ENCODE data around the gene TEX10. TPM values are rescaled to one million over a fixed set of nuclear protein-coding genes. Genes with fewer than 3 reads are reported as not detected.

The TEX10 gene
- polyA plus RNA-seq, 1 donor from 2014 or later: 30.5 TPM

DNA sequence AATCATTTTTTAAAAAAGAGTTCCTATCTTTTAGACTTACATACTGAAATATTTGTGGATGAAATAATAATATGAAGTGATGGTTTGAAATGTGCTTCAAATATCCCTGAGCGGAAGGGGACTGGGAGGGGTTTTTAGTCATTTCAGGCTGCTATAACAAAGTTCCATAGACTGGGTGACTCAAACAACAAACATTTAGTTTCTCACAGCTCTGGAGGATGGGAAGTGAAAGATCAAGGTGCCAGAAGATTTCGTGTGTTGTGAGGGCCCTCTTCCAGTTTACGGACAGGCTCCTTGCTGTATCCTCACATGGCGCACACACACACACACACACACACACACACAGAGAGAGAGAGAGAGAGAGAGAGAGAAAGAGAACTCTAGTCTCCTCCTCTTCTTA, 27.1 kb upstream of the TEX10 start:
- no peaks in the 10 kb centered on the region for H3K27me3 ChIP-seq (ENCODE audit: insufficient read depth, low read depth, low read length)
- H3K27ac ChIP-seq (ENCODE audit: low read length): no peak overlapping the region
- H3K4me2 ChIP-seq (ENCODE audit: low read length): no peak overlapping the region
- no peaks in the 10 kb centered on the region for H4K20me1 ChIP-seq (ENCODE audit: insufficient read depth)
- no peaks in the 10 kb centered on the region for H3K9me3 ChIP-seq (ENCODE audit: low read length)
- no peak overlapping the region for H3K9ac ChIP-seq (ENCODE audit: low read length)
- TF ChIP-seq, protein P1, sequence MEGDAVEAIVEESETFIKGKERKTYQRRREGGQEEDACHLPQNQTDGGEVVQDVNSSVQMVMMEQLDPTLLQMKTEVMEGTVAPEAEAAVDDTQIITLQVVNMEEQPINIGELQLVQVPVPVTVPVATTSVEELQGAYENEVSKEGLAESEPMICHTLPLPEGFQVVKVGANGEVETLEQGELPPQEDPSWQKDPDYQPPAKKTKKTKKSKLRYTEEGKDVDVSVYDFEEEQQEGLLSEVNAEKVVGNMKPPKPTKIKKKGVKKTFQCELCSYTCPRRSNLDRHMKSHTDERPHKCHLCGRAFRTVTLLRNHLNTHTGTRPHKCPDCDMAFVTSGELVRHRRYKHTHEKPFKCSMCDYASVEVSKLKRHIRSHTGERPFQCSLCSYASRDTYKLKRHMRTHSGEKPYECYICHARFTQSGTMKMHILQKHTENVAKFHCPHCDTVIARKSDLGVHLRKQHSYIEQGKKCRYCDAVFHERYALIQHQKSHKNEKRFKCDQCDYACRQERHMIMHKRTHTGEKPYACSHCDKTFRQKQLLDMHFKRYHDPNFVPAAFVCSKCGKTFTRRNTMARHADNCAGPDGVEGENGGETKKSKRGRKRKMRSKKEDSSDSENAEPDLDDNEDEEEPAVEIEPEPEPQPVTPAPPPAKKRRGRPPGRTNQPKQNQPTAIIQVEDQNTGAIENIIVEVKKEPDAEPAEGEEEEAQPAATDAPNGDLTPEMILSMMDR (IDR thresholded peaks at IDR 0.05; ENCODE audit: poor library complexity, severe bottlenecking): no peak
- TF ChIP-seq RAD21 (conservative IDR thresholded peaks at IDR 0.05) (no peak), SMC3 (conservative IDR thresholded peaks at IDR 0.05; ENCODE audit: poor library complexity) (no peak)
- TF ChIP-seq, protein P2, sequence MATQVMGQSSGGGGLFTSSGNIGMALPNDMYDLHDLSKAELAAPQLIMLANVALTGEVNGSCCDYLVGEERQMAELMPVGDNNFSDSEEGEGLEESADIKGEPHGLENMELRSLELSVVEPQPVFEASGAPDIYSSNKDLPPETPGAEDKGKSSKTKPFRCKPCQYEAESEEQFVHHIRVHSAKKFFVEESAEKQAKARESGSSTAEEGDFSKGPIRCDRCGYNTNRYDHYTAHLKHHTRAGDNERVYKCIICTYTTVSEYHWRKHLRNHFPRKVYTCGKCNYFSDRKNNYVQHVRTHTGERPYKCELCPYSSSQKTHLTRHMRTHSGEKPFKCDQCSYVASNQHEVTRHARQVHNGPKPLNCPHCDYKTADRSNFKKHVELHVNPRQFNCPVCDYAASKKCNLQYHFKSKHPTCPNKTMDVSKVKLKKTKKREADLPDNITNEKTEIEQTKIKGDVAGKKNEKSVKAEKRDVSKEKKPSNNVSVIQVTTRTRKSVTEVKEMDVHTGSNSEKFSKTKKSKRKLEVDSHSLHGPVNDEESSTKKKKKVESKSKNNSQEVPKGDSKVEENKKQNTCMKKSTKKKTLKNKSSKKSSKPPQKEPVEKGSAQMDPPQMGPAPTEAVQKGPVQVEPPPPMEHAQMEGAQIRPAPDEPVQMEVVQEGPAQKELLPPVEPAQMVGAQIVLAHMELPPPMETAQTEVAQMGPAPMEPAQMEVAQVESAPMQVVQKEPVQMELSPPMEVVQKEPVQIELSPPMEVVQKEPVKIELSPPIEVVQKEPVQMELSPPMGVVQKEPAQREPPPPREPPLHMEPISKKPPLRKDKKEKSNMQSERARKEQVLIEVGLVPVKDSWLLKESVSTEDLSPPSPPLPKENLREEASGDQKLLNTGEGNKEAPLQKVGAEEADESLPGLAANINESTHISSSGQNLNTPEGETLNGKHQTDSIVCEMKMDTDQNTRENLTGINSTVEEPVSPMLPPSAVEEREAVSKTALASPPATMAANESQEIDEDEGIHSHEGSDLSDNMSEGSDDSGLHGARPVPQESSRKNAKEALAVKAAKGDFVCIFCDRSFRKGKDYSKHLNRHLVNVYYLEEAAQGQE (IDR thresholded peaks at IDR 0.05; ENCODE audit: borderline replicate concordance): no peak
- no peaks in the 10 kb centered on the region for H3K9me2 ChIP-seq (ENCODE audit: insufficient read depth, low read length)
- no peaks in the 10 kb centered on the region for H3K36me3 ChIP-seq (ENCODE audit: insufficient read depth, low read length)
- no peak overlapping the region for H2AFZ ChIP-seq (ENCODE audit: low read depth, low read length)
- no peaks in the 10 kb centered on the region for H3K79me2 ChIP-seq (replicated peaks; ENCODE audit: insufficient read depth, low read length)
- no peaks in the 10 kb centered on the region for H3F3A ChIP-seq (ENCODE audit: insufficient read depth, low read length, poor library complexity, severe bottlenecking)
- H3K4me3 ChIP-seq (ENCODE audit: low read length): no peak overlapping the region

DNA sequence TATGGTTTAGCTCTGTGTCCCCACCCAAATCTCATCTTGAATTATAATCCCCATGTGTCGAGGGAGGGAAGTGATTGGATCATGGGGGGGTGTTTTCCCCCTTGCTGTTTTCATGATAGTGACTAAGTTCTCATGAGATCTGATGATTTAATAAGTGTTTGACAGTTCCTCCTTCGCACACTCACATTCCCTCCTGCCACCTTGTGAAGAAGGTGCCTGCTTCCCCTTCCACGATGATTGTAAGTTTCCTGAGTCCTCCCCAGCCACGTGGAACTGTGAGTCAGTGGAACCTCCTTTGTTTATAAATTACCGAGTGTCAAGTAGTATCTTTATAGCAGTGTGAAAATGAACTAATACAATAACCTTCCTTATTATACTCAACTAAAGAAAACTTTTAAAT, 24.3 kb upstream of the TEX10 start:
- H3F3A ChIP-seq (ENCODE audit: insufficient read depth, low read length, poor library complexity, severe bottlenecking): no peaks in the 10 kb centered on the region
- H3K27ac ChIP-seq (ENCODE audit: low read length): no peak overlapping the region
- H2AFZ ChIP-seq (ENCODE audit: low read depth, low read length): no peak overlapping the region
- no peaks in the 10 kb centered on the region for H3K9me2 ChIP-seq (ENCODE audit: insufficient read depth, low read length)
- no peaks in the 10 kb centered on the region for H3K27me3 ChIP-seq (ENCODE audit: insufficient read depth, low read depth, low read length)
- no peaks in the 10 kb centered on the region for H3K36me3 ChIP-seq (ENCODE audit: insufficient read depth, low read length)
- H3K79me2 ChIP-seq (replicated peaks; ENCODE audit: insufficient read depth, low read length): no peaks in the 10 kb centered on the region
- no peaks in the 10 kb centered on the region for H3K9me3 ChIP-seq (ENCODE audit: low read length)
- no peak overlapping the region for H3K4me2 ChIP-seq (ENCODE audit: low read length)
- no peaks in the 10 kb centered on the region for H4K20me1 ChIP-seq (ENCODE audit: insufficient read depth)
- no peak overlapping the region for H3K9ac ChIP-seq (ENCODE audit: low read length)
- no peak overlapping the region for H3K4me3 ChIP-seq (ENCODE audit: low read length)
- TF ChIP-seq SMC3 (conservative IDR thresholded peaks at IDR 0.05; ENCODE audit: poor library complexity) (no peak), RAD21 (conservative IDR thresholded peaks at IDR 0.05) (no peak), EP300 (conservative IDR thresholded peaks at IDR 0.05; ENCODE audit: poor library complexity, severe bottlenecking) (no peak), EZH2 (IDR thresholded peaks at IDR 0.05; ENCODE audit: borderline replicate concordance, insufficient read depth, low read length, poor library complexity, severe bottlenecking) (no peak), TAF1 (IDR thresholded peaks at IDR 0.05; ENCODE audit: low read depth) (no peak), POLR2AphosphoS5 (IDR thresholded peaks at IDR 0.05) (no peak), MXI1 (conservative IDR thresholded peaks at IDR 0.05; ENCODE audit: poor library complexity, severe bottlenecking) (no peak)
- TF ChIP-seq, protein P1 (IDR thresholded peaks at IDR 0.05; ENCODE audit: poor library complexity, severe bottlenecking): no peak
- TF ChIP-seq, protein P2 (IDR thresholded peaks at IDR 0.05; ENCODE audit: borderline replicate concordance): no peak
